Measurements from ENCODE around the gene FREY1. TPM values are rescaled to one million over a fixed set of nuclear protein-coding genes. Genes with fewer than 3 reads are reported as not detected.
A peak's percentile ranks its signal among the peaks of the same experiment; 100 is the strongest.

The FREY1 gene
- total RNA-seq, 6 experiments from 2014 or later = 0.38 to 0.74 (median 0.68) TPM

DNA sequence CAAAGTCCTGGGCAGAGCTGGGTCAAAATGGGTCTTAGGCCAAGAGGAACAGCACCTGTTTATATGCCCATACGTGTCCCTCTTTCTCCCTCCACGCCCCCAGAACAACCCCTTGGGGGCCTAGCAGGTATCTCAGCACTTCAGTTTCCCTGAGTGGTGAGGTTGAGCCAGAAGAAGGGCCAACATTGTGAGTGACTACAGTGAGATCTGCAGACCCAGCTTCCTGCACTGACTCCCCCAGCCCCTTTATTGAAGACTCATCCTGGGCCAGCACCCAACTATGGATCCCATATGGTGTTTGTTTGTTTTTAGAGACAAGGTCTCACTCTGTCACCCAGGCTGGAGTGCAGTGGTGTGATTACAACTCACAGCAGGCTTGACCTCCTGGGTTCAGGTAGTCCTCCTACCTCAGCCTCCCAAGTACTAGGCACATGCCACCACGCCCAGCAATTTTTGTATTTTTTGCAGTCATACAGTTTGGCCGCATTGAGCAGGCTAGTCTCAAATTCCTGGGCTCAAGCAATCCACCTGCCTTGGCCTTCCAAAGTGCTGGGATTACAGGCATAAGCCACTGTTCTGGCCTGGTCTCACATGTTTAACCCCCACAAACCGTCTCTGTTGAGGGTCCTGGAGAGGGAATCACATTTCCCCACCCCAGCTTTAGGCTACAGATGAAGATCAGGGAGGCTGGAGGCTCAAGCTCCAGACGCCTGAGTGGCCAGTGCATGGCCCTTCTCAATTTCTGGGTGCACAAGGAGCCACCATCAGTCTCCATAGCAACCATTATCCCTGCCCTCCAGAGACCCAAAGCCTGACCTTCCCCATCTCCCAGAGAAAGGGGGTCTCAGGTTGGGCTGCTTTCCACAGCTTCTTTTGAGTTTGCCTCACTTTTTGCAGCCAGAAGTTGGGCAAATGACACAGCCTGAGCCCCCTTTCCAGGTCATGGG is 13.7 kb upstream of the FREY1 start:
- Mint-ChIP-seq H3K9me3 (no peaks in the 10 kb centered on the region), H3K4me1 (ENCODE audit: low read depth) (peaks cover 19% of the 10 kb centered on the region), H3K36me3 (ENCODE audit: low read depth) (no peaks in the 10 kb centered on the region), H3K4me3 (no peak overlapping the region), H3K27ac (no peak overlapping the region), H3K27me3 (ENCODE audit: insufficient read depth) (peaks cover 24% of the 10 kb centered on the region)
- TF ChIP-seq, protein P1, sequence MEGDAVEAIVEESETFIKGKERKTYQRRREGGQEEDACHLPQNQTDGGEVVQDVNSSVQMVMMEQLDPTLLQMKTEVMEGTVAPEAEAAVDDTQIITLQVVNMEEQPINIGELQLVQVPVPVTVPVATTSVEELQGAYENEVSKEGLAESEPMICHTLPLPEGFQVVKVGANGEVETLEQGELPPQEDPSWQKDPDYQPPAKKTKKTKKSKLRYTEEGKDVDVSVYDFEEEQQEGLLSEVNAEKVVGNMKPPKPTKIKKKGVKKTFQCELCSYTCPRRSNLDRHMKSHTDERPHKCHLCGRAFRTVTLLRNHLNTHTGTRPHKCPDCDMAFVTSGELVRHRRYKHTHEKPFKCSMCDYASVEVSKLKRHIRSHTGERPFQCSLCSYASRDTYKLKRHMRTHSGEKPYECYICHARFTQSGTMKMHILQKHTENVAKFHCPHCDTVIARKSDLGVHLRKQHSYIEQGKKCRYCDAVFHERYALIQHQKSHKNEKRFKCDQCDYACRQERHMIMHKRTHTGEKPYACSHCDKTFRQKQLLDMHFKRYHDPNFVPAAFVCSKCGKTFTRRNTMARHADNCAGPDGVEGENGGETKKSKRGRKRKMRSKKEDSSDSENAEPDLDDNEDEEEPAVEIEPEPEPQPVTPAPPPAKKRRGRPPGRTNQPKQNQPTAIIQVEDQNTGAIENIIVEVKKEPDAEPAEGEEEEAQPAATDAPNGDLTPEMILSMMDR (IDR thresholded peaks at IDR 0.05) = no peak
- no peak for DNase-seq

DNA sequence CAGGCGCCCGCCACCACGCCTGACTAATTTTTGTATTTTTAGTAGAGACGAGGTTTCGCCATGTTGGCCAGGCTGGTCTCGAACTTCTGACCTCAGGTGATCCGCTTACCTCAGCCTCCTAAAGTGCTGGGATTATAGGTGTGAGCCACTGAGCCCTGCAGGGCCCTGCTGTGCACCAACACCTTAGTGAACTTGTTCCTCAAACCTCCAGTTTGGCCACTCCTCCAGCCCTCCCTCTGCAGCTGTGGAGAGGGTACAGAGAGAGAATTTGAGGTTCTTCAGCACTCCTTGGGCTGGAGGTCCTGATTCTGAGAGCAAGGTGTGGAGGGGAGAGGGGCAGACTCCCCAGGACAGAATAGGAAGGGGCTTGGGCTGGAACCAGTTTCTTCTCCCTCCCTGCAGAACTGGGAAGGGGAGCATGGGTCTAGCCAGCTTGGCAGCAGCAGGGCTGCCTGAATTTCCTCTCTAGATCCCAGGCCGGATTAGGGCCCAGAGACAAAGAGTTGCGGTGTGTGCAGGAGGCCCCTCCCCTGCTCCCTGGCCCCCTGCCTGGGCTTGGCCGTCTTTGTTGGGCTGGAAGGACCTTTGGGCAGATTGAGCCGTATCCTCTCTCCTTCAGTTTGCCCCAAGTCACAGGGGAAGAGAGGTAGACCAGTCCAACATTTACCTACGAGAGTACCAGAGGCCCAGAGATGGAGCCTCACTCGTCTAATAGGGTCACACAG is 12.9 kb upstream of the FREY1 start:
- no peak for DNase-seq
- Mint-ChIP-seq H3K27ac (no peak overlapping the region), H3K9me3 (no peaks in the 10 kb centered on the region), H3K4me3 (no peak overlapping the region), H3K4me1 (ENCODE audit: low read depth) (peaks cover 19% of the 10 kb centered on the region), H3K36me3 (ENCODE audit: low read depth) (no peaks in the 10 kb centered on the region), H3K27me3 (ENCODE audit: insufficient read depth) (peaks cover 22% of the 10 kb centered on the region)
- TF ChIP-seq, protein P1 (IDR thresholded peaks at IDR 0.05) = no peak

DNA sequence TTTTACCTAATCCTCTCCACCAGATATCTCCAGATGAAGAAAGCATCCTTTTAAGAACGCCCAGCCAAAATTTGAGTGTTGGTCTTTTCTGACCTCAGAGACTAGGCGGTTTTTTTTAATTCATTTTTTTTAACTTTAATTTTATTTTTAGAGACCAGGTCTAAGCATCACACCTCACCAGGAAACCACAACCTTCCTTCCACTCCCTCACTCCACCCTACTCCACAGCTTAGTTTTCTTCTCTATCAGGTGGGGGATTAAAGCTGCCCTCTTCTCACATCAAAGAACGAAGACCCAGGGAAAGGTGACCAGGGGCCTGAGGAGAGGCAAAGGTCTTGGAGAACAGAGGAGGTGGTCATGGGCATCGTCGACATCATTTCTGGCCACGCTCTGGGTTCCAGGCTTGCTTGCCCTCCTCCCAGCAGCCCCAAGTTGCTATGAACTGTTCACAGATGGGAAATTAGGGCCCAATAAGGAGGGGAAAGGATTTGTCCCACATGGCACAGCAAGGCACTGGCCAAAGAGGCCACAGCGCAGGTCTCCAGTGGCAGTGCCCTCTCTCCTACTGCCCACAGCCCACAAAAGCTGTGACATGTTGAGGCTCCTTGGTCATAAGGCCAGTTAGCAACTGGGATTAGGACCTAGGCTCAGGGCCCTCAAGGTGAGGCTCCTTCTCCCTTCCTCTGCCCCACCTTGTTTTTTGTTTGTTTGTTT is 12.0 kb upstream of the FREY1 start:
- Mint-ChIP-seq H3K36me3 (ENCODE audit: low read depth) (no peaks in the 10 kb centered on the region), H3K4me1 (ENCODE audit: low read depth) (peaks cover 19% of the 10 kb centered on the region), H3K4me3 (peak overlapping the region; percentile 97), H3K9me3 (no peaks in the 10 kb centered on the region), H3K27me3 (ENCODE audit: insufficient read depth) (peaks cover 21% of the 10 kb centered on the region), H3K27ac (peak overlapping the region; percentile 96)
- TF ChIP-seq, protein P1 (IDR thresholded peaks at IDR 0.05) = no peak
- no peak for DNase-seq

DNA sequence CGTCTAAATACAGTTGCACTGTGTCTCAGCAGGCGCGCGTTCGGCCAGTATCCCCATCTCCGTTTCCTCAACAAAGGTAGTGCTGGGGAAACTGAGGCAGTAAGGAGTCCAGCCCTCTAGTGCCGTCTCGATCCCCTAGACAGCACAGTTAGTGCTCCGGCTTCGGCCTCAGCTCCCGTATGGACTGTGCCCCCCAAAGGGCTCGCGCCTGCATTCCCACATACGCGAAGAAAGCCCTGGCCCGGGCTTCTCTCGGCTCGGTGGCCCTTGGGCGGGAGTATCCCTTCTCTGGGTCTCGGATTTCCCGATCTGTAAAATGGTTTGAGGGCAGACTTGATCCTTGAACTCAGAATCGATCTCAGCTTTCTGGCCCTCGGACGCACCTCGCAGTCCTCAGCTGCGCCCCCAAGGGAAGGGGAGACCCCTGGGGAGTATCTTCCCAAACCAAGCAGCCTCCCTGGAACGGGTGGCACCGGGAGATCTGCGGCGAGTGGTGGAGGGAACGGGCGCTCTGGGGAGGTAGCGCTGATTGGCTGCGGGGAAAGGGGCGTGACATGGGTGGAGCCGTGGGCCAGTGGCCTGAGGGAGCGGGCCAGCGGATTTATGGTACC is 11.4 kb upstream of the FREY1 start:
- TF ChIP-seq, protein P1 (IDR thresholded peaks at IDR 0.05) = no peak
- peaks cover 18% of the 10 kb centered on the region; the same call in 1 of the 2 replicates for H3K27me3 Mint-ChIP-seq (ENCODE audit: insufficient read depth)
- peaks cover 19% of the 10 kb centered on the region for H3K4me1 Mint-ChIP-seq (ENCODE audit: low read depth)
- H3K36me3 Mint-ChIP-seq (ENCODE audit: low read depth) = no peaks in the 10 kb centered on the region
- H3K4me3 Mint-ChIP-seq = peak overlapping the region; percentile 97
- no peaks in the 10 kb centered on the region for H3K9me3 Mint-ChIP-seq
- H3K27ac Mint-ChIP-seq = peak overlapping the region; percentile 96
- DNase-seq = peak; percentile 63

Data from HFFc6 (cell line).